Measurements from ENCODE around the gene ZNF512B. TPM values are rescaled to one million over a fixed set of nuclear protein-coding genes. Genes with fewer than 3 reads are reported as not detected.
A peak's percentile ranks its signal among the peaks of the same experiment; 100 is the strongest.
"Not testable (repeated sequence)": the region's sequence is repeated elsewhere in the genome, so short reads cannot be mapped to it uniquely, and the experiment has no call there.

ZNF512B gene, protein sequence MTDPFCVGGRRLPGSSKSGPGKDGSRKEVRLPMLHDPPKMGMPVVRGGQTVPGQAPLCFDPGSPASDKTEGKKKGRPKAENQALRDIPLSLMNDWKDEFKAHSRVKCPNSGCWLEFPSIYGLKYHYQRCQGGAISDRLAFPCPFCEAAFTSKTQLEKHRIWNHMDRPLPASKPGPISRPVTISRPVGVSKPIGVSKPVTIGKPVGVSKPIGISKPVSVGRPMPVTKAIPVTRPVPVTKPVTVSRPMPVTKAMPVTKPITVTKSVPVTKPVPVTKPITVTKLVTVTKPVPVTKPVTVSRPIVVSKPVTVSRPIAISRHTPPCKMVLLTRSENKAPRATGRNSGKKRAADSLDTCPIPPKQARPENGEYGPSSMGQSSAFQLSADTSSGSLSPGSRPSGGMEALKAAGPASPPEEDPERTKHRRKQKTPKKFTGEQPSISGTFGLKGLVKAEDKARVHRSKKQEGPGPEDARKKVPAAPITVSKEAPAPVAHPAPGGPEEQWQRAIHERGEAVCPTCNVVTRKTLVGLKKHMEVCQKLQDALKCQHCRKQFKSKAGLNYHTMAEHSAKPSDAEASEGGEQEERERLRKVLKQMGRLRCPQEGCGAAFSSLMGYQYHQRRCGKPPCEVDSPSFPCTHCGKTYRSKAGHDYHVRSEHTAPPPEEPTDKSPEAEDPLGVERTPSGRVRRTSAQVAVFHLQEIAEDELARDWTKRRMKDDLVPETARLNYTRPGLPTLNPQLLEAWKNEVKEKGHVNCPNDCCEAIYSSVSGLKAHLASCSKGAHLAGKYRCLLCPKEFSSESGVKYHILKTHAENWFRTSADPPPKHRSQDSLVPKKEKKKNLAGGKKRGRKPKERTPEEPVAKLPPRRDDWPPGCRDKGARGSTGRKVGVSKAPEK
- total RNA-seq, result 12.1 and 14.5 TPM in 2 replicates

- Histone ChIP-seq H2AFZ (ENCODE audit: low read length) (peak within 1 kb of the TSS; percentile 74), H3K27me3 (ENCODE audit: insufficient read depth, low read length) (no peaks in the 10 kb centered on the region), H3K36me3 (ENCODE audit: insufficient read depth, low read length) (peaks cover 7% of the 10 kb centered on the region), H3K79me2 (ENCODE audit: insufficient read depth, low read length) (peaks cover 9% of the 10 kb centered on the region), H3K4me2 (ENCODE audit: insufficient read depth, low read length) (peak within 1 kb of the TSS; percentile 82), H4K20me1 (ENCODE audit: insufficient read depth, low read length) (peaks cover 3% of the 10 kb centered on the region), H3K27ac (ENCODE audit: low read depth, low read length) (peak within 1 kb of the TSS; percentile 32), H3K4me1 (ENCODE audit: insufficient read depth, low read length) (peaks cover 14% of the 10 kb centered on the region), H3K9me3 (ENCODE audit: low read depth, low read length) (no peaks in the 10 kb centered on the region), H3K4me3 (ENCODE audit: insufficient read depth, low read length) (peak within 1 kb of the TSS; percentile 74)
- DNase-seq (ENCODE audit: insufficient read length, low spot score, missing footprints), result peak; percentile 99
- no peak for TF ChIP-seq CTCF (IDR thresholded peaks at IDR 0.05; ENCODE audit: extremely low read depth, low read depth, low read length)
Observed at GRCh38 chr20:63969838-63970713, at the start of gene ZNF512B. Gene ZNF512B, minus strand, starts transcription at chr20:63969930. Its CDS starts 1,980 bp downstream, at chr20:63967950.

GRCh38 chr20:64015635-64016034 lies 45.9 kb upstream of the ZNF512B start:
- H3K27ac ChIP-seq (ENCODE audit: low read depth, low read length), result no peak overlapping the region
- H3K4me2 ChIP-seq (ENCODE audit: insufficient read depth, low read length), result no peak overlapping the region
- H3K9me3 ChIP-seq (ENCODE audit: low read depth, low read length), result no peaks in the 10 kb centered on the region
- no peaks in the 10 kb centered on the region for H3K27me3 ChIP-seq (ENCODE audit: insufficient read depth, low read length)
- H3K36me3 ChIP-seq (ENCODE audit: insufficient read depth, low read length), result peaks cover 51% of the 10 kb centered on the region
- no peak for TF ChIP-seq CTCF (IDR thresholded peaks at IDR 0.05; ENCODE audit: extremely low read depth, low read depth, low read length)
- no peaks in the 10 kb centered on the region for H4K20me1 ChIP-seq (ENCODE audit: insufficient read depth, low read length)
- no peak overlapping the region for H3K4me3 ChIP-seq (ENCODE audit: insufficient read depth, low read length)
- peaks cover 3% of the 10 kb centered on the region for H3K79me2 ChIP-seq (ENCODE audit: insufficient read depth, low read length)
- no peak overlapping the region for H2AFZ ChIP-seq (ENCODE audit: low read length)
- no peak for DNase-seq (ENCODE audit: insufficient read length, low spot score, missing footprints)
- no peaks in the 10 kb centered on the region for H3K4me1 ChIP-seq (ENCODE audit: insufficient read depth, low read length)

GRCh38 chr20:64012385-64013154 lies 42.8 kb upstream of the ZNF512B start:
- H3K4me2 ChIP-seq (ENCODE audit: insufficient read depth, low read length); H3K9me3 ChIP-seq (ENCODE audit: low read depth, low read length); H2AFZ ChIP-seq (ENCODE audit: low read length); H3K4me1 ChIP-seq (ENCODE audit: insufficient read depth, low read length); H3K27ac ChIP-seq (ENCODE audit: low read depth, low read length); H3K27me3 ChIP-seq (ENCODE audit: insufficient read depth, low read length); H3K4me3 ChIP-seq (ENCODE audit: insufficient read depth, low read length); DNase-seq (ENCODE audit: insufficient read length, low spot score, missing footprints): not testable (repeated sequence)
- Histone ChIP-seq H3K36me3 (ENCODE audit: insufficient read depth, low read length) (peaks cover 58% of the 10 kb centered on the region), H4K20me1 (ENCODE audit: insufficient read depth, low read length) (peaks cover 18% of the 10 kb centered on the region), H3K79me2 (ENCODE audit: insufficient read depth, low read length) (peaks cover 19% of the 10 kb centered on the region)
